K562 (cell line): ENCODE measurements around the gene AKAP13. TPM values are rescaled to one million over a fixed set of nuclear protein-coding genes. Genes with fewer than 3 reads are reported as not detected.

Experiments
- ATAC-seq: fragments of 200-7000 bp; cut with Tn5 transposase; 3 replicates; pipeline ENCODE4 v1.9.1; 2020; ENCODE audit warnings: moderate library complexity
- BruUV-seq: library from RNA; stranded (reverse); fragments of 400-500 nt; replicated peaks from 2 replicates; lab custom pipeline; 2021; lab: Mats Ljungman, UMichigan
- CTCF ChIA-PET: fragments of 300-600 bp; formaldehyde crosslinking; extraction: SDS; loops from one replicate; lab custom pipeline; 2021; ENCODE audit warnings: low intra/inter-chr PET ratio; lab: Yijun Ruan, JAX
- POLR2A ChIA-PET: fragments of 300-600, 350-650 bp; sonication (Branson Sonifier 250); formaldehyde crosslinking; extraction: SDS; loops from one replicate; lab custom pipeline; 2021; ENCODE audit warnings: antibody characterized with exemption, inconsistent platforms; lab: Yijun Ruan, JAX
- DNase-seq, 4 experiments: peaks; one replicate each; pipeline versions ENCODE4 v3.0.0 to v3.0.0-alpha.2; 2011 to 2018; ENCODE audit warnings: low spot score in 3 of 4, mixed read lengths in 3 of 4; ENCODE audit errors: extremely low read depth in 1 of 4
- FAIRE-seq: peaks from 2 replicates; lab custom pipeline; 2011; peaks lifted over from hg19 to GRCh38; lab: Jason Lieb, UNC
- H2AFZ ChIP-seq: 2 replicates; pipeline ENCODE4 v1.6.0; 2011; ENCODE audit warnings: low read depth, low read length, control low read depth, inconsistent platforms
- H3K27ac ChIP-seq: fragments of 200-600 bp; 3 replicates; pipeline ENCODE4 v1.8.0; 2011; ENCODE audit warnings: low read depth, mild to moderate bottlenecking, control low read depth, inconsistent platforms, low read length, moderate library complexity, mixed read lengths; ENCODE audit errors: extremely low read depth
- H3K27me3 ChIP-seq, 2 experiments: fragments of 300-600 bp in 1 of 2; 2 replicates in 1 of 2; 3 replicates in 1 of 2; pipeline versions ENCODE4 v1.6.0 to v1.8.0; 2011; ENCODE audit warnings: inconsistent platforms in 2 of 2, low read length in 2 of 2, mild to moderate bottlenecking in 1 of 2, mixed read lengths in 1 of 2, moderate library complexity in 1 of 2; ENCODE audit not compliant: control insufficient read depth in 2 of 2, insufficient read depth in 2 of 2
- H3K36me3 ChIP-seq: fragments of 300-600 bp; 3 replicates; pipeline ENCODE4 v1.8.0; 2011; ENCODE audit warnings: mild to moderate bottlenecking, low read length, inconsistent platforms; ENCODE audit not compliant: control insufficient read depth, insufficient read depth
- H3K4me1 ChIP-seq, 2 experiments: fragments of 200-600 bp in 1 of 2; replicated peaks in 1 of 2; 2 replicates in 1 of 2; 3 replicates in 1 of 2; pipeline versions ENCODE4 v1.5.1 to v1.8.0; 2011; ENCODE audit warnings: inconsistent platforms in 2 of 2, low read length in 2 of 2, mild to moderate bottlenecking in 1 of 2, mixed read lengths in 1 of 2, moderate library complexity in 1 of 2; ENCODE audit not compliant: control insufficient read depth in 2 of 2, insufficient read depth in 2 of 2
- H3K4me2 ChIP-seq: 2 replicates; pipeline ENCODE4 v1.6.1; 2011; ENCODE audit warnings: low read length, control low read depth, inconsistent platforms, mixed read lengths; ENCODE audit not compliant: insufficient read depth
- H3K4me3 ChIP-seq: fragments of 200-600 bp; sonication (generic), shearing (Covaris generic); 2 replicates; pipeline ENCODE4 v1.5.1; 2016; ENCODE audit warnings: control low read depth, inconsistent platforms
- H3K79me2 ChIP-seq: fragments of 200-600 bp; 3 replicates; pipeline ENCODE4 v1.8.0; 2011; ENCODE audit warnings: low read length, inconsistent platforms; ENCODE audit not compliant: control insufficient read depth, insufficient read depth
- H3K9ac ChIP-seq, 2 experiments: 2 replicates each; pipeline versions ENCODE4 v1.6.0 to v1.6.1; 2011; ENCODE audit warnings: low read depth in 2 of 2, low read length in 2 of 2, control low read depth in 1 of 2, inconsistent platforms in 1 of 2, mild to moderate bottlenecking in 1 of 2, mixed read lengths in 1 of 2; ENCODE audit not compliant: insufficient read depth in 1 of 2
- H3K9me1 ChIP-seq: one replicate; pipeline ENCODE4 v1.6.0; 2011; ENCODE audit warnings: inconsistent platforms, mild to moderate bottlenecking, low read length, moderate library complexity; ENCODE audit not compliant: control insufficient read depth, insufficient read depth
- H3K9me3 ChIP-seq: replicated peaks from 2 replicates; pipeline ENCODE4 v1.5.1; 2011; ENCODE audit warnings: low read depth, low read length, inconsistent platforms; ENCODE audit not compliant: control insufficient read depth, insufficient read depth
- H4K20me1 ChIP-seq: replicated peaks from 2 replicates; pipeline ENCODE4 v1.6.1; 2011; ENCODE audit warnings: low read length, inconsistent platforms, mixed read lengths; ENCODE audit not compliant: control insufficient read depth, insufficient read depth
- ARNT ChIP-seq, 2 experiments: fragments of 450-650 bp; IDR thresholded peaks; 2 replicates each; pipeline ENCODE4 v1.6.1; 2016; ENCODE audit warnings: mild to moderate bottlenecking in 1 of 2
- C11orf30 ChIP-seq: fragments of 450-650 bp; IDR thresholded peaks from 2 replicates; pipeline ENCODE4 v1.6.1; 2016; ENCODE audit warnings: low read depth, mild to moderate bottlenecking
- NFE2 ChIP-seq: IDR thresholded peaks from 2 replicates; pipeline ENCODE4 v1.6.1; 2014; ENCODE audit warnings: antibody characterized with exemption, low read depth
- TARDBP ChIP-seq: fragments of 450-650 bp; IDR thresholded peaks from 2 replicates; pipeline ENCODE4 v1.6.1; 2016
- YY1 ChIP-seq, 3 experiments: IDR thresholded peaks; 2 replicates each; pipeline ENCODE4 v1.6.1; 2011; ENCODE audit warnings: low read length in 2 of 3, mild to moderate bottlenecking in 2 of 3, moderate library complexity in 2 of 3, borderline replicate concordance in 1 of 3, control low read depth in 1 of 3, low read depth in 1 of 3; ENCODE audit not compliant: insufficient read depth in 3 of 3, insufficient replicate concordance in 2 of 3, control insufficient read depth in 1 of 3, insufficient read length in 1 of 3; ENCODE audit errors: extremely low read depth in 1 of 3
- WGBS: fragments of 100-300 bp; shearing (Covaris generic); methylation state at CpG from one replicate; pipeline ENCODE4 v1.1.6; 2016; ENCODE audit warnings: low coverage, mixed read lengths; ENCODE audit not compliant: insufficient coverage; ENCODE audit errors: missing lambda C conversion rate; 5-methylcytosine and 5-hydroxymethylcytosine counted together
- in situ Hi-C: fragments of 300-500 bp; cut with MboI; formaldehyde crosslinking; loops from 4 replicates; pipeline ENCODE4 v1.15.0; 2018; ENCODE audit warnings: inconsistent platforms, mixed read lengths
- intact Hi-C: fragments of 100-400 bp; cut with micrococcal nuclease; formaldehyde crosslinking; loops from 2 replicates; pipeline ENCODE4 v1.14.2; 2022
- polyA plus RNA-seq, 8 experiments: library from polyadenylated mRNA; depleted of rRNA in 4 of 8; stranded (reverse) in 5 of 8; unstranded in 3 of 8; fragments of >200 nt; fragmentation: Nextera tagmentation in 2 of 8; fragmentation: Illumina TruSeq in 1 of 8; extraction: Ambion mirVana in 2 of 8; extraction: Trizol in 1 of 8; gene quantifications; 2 replicates each; pipeline versions ENCODE4 v1.2.1 to v1.2.3, GENCODE V29; 2011 to 2014; ENCODE audit warnings: inconsistent platforms in 1 of 8, missing spikeins in 1 of 8
- total RNA-seq, 7 experiments: library from RNA; depleted of rRNA in 6 of 7; stranded (reverse); fragments of >200 nt in 6 of 7; fragmentation: Illumina TruSeq in 2 of 7; extraction: Trizol in 2 of 7; gene quantifications; 2 replicates each; pipeline versions ENCODE4 v1.2.1 to v1.2.3, GENCODE V29; 2011 to 2021; ENCODE audit warnings: low replicate concordance in 1 of 7

Gene AKAP13
- total and polyA plus RNA-seq, 9 of the 15 experiments (the other 6 are each of a cell fraction or from before 2014, with no cell fraction given), result 0.03 to 1.7 (median 0.42) TPM

- in situ Hi-C loops (no loop called here), intact Hi-C loops (no loop called here)
- Histone ChIP-seq H3K27me3 (no peaks in the 10 kb centered on the region), H3K4me3 (no peak overlapping the region), H3K9ac (no peak overlapping the region; a peak in 1 of 4 replicates), H3K4me2 (no peak overlapping the region), H3K27ac (no peak overlapping the region), H3K36me3 (no peaks in the 10 kb centered on the region), H3K79me2 (no peaks in the 10 kb centered on the region), H2AFZ (peak overlapping the region; percentile 45; the same call in 1 of the 2 replicates), H3K9me1 (no peaks in the 10 kb centered on the region), H4K20me1 (no peaks in the 10 kb centered on the region), H3K4me1 (no peaks in the 10 kb centered on the region), H3K9me3 (no peaks in the 10 kb centered on the region)
- TF ChIP-seq NFE2 (peak; percentile 40; the same call in 1 of the 2 replicates), YY1 (IDR thresholded peaks at IDR 0.05; ENCODE audit: borderline replicate concordance in 1 of 3, control insufficient read depth in 1 of 3, extremely low read depth in 1 of 3, insufficient read depth in 3 of 3, insufficient read length in 1 of 3, insufficient replicate concordance in 2 of 3, low read depth in 1 of 3, low read length in 2 of 3) (peak in 1 of 3 experiments; percentile 5), C11orf30 (peak; percentile 20; the same call in 1 of the 2 replicates), ARNT (IDR thresholded peaks at IDR 0.05) (no peak), TARDBP (no peak)
- ATAC-seq (peak; percentile 33; the same call in 1 of the 3 replicates), DNase-seq (peak in 1 of 4 experiments; percentile 2), FAIRE-seq (no peak)
- ChIA-PET POLR2A (interaction anchor here (0.7 kb wide), 2 partner anchors 10 to 544 kb away, joined by 3 read pairs; no protein-coding TSS in a partner anchor), CTCF (no interaction called here)
- BruUV-seq, result no TSS peak
- 1% methylated on average over 4 of the region's 5 CpGs for WGBS
Measured at GRCh38 chr15:85453144-85453872, 72.9 kb downstream of the AKAP13 start.
